ENCODE measurements around the gene FGF6. TPM values are rescaled to one million over a fixed set of nuclear protein-coding genes. Genes with fewer than 3 reads are reported as not detected.

The FGF6 gene
- total RNA-seq, 1 donor from 2014 or later = not detected

DNA sequence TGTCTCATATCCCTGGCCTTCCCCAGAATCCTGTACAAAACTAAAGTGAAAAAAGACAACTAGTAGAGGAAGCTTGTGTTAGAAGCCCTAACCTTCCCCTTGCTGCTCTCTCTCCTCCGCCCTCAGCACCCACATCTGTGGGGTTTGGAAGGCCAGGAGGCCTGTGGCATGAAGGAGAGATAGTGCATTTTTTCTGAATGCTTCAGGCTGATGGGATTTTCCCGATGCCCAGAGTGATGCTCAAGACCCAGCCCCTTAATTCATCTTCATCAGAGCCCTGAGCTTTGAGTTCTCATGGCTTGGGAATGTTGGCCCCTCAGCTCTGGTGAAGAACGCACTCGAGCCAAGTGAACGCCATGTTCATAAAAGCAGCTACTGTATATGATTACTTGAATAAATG lies 5.9 kb downstream of the FGF6 start:
- H3K36me3 ChIP-seq (ENCODE audit: control insufficient read depth, insufficient read depth, low read length) = no peaks in the 10 kb centered on the region
- peaks cover 16% of the 10 kb centered on the region for H3K27me3 ChIP-seq (ENCODE audit: control insufficient read depth, insufficient read depth, low read length)
- TF ChIP-seq, protein P1, sequence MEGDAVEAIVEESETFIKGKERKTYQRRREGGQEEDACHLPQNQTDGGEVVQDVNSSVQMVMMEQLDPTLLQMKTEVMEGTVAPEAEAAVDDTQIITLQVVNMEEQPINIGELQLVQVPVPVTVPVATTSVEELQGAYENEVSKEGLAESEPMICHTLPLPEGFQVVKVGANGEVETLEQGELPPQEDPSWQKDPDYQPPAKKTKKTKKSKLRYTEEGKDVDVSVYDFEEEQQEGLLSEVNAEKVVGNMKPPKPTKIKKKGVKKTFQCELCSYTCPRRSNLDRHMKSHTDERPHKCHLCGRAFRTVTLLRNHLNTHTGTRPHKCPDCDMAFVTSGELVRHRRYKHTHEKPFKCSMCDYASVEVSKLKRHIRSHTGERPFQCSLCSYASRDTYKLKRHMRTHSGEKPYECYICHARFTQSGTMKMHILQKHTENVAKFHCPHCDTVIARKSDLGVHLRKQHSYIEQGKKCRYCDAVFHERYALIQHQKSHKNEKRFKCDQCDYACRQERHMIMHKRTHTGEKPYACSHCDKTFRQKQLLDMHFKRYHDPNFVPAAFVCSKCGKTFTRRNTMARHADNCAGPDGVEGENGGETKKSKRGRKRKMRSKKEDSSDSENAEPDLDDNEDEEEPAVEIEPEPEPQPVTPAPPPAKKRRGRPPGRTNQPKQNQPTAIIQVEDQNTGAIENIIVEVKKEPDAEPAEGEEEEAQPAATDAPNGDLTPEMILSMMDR (IDR thresholded peaks at IDR 0.05; ENCODE audit: insufficient read depth, low read length, poor library complexity, severe bottlenecking) = no peak
- H3K4me3 ChIP-seq (ENCODE audit: low read depth, low read length) = no peak overlapping the region
- no peak for DNase-seq (ENCODE audit: low read depth)

DNA sequence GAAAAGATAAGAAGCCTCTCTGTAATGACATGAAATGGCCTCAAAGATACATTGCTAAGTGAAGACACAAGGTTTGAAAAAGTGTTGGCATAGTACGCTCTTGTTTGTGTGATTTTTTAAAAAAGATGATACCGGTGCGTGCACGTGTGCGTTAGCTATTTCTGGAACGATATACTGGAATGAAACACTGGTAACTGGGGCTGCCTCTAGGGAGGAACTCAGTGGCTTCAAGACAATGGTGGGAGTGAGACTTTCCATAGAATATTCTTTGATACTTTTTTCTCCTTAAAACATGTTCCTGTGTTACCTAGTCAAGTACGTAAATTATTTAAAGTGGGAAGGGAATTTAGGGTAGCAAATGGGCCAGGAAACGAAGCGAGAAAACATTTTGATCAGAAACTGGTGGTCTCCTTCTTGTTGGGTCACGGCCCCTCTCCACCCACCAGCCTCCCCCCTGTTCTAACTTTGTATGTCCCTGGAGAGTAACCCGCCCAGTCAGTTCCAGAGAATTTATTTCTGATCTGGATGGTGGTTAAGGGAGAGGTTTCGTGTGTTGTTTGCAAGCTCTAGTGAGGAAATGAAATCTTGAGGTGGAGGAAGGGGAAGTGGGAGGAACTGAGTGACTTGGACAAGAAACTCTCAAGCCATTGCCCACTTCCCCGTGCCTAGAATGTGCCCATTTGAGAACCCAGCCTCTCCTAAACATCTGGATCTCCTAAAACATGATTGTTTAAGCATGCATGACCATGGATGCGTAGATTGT lies 6.6 kb downstream of the FGF6 start:
- TF ChIP-seq, protein P1 (IDR thresholded peaks at IDR 0.05; ENCODE audit: insufficient read depth, low read length, poor library complexity, severe bottlenecking) = no peak
- H3K27me3 ChIP-seq (ENCODE audit: control insufficient read depth, insufficient read depth, low read length) = peaks cover 16% of the 10 kb centered on the region
- H3K4me3 ChIP-seq (ENCODE audit: low read depth, low read length) = no peak overlapping the region
- no peaks in the 10 kb centered on the region for H3K36me3 ChIP-seq (ENCODE audit: control insufficient read depth, insufficient read depth, low read length)
- DNase-seq (ENCODE audit: low read depth) = no peak

- peaks cover 3% of the 10 kb centered on the region for H3K27me3 ChIP-seq (ENCODE audit: control insufficient read depth, insufficient read depth, low read length)
- H3K4me3 ChIP-seq (ENCODE audit: low read depth, low read length) = no peak overlapping the region
- H3K36me3 ChIP-seq (ENCODE audit: control insufficient read depth, insufficient read depth, low read length) = no peaks in the 10 kb centered on the region
- DNase-seq (ENCODE audit: low read depth) = no peak
- TF ChIP-seq, protein P1 (IDR thresholded peaks at IDR 0.05; ENCODE audit: insufficient read depth, low read length, poor library complexity, severe bottlenecking) = no peak
Observed at GRCh38 chr12:4435537-4435936, 10.1 kb downstream of the FGF6 start.

- Histone ChIP-seq H3K36me3 (ENCODE audit: control insufficient read depth, insufficient read depth, low read length) (no peaks in the 10 kb centered on the region), H3K27me3 (ENCODE audit: control insufficient read depth, insufficient read depth, low read length) (no peaks in the 10 kb centered on the region), H3K4me3 (ENCODE audit: low read depth, low read length) (no peak overlapping the region)
- TF ChIP-seq, protein P1 (IDR thresholded peaks at IDR 0.05; ENCODE audit: insufficient read depth, low read length, poor library complexity, severe bottlenecking) = no peak
- no peak for DNase-seq (ENCODE audit: low read depth)
Observed at GRCh38 chr12:4434706-4435425, 10.7 kb downstream of the FGF6 start.

- DNase-seq (ENCODE audit: low read depth) = no peak
- Histone ChIP-seq H3K4me3 (ENCODE audit: low read depth, low read length) (no peak overlapping the region), H3K36me3 (ENCODE audit: control insufficient read depth, insufficient read depth, low read length) (no peaks in the 10 kb centered on the region), H3K27me3 (ENCODE audit: control insufficient read depth, insufficient read depth, low read length) (no peaks in the 10 kb centered on the region)
- TF ChIP-seq, protein P1 (IDR thresholded peaks at IDR 0.05; ENCODE audit: insufficient read depth, low read length, poor library complexity, severe bottlenecking) = no peak
Observed at GRCh38 chr12:4434301-4434700, 11.3 kb downstream of the FGF6 start.

Measured in kidney epithelial cell (primary cell).